Esophagus (tissue), 2 donors: ENCODE results near the gene INKA1. TPM values are rescaled to one million over a fixed set of nuclear protein-coding genes. Genes with fewer than 3 reads are reported as not detected.
"Not testable (repeated sequence)": the region's sequence is repeated elsewhere in the genome, so short reads cannot be mapped to it uniquely, and the experiment has no call there.

Experiments used
- H3K27ac ChIP-seq, 2 donors: one replicate each; pipeline ENCODE4 v1.5.1; 2013; ENCODE audit warnings: low read depth in 2 of 2, mild to moderate bottlenecking in 2 of 2, inconsistent platforms in 1 of 2, low read length in 1 of 2, moderate library complexity in 1 of 2
- H3K27me3 ChIP-seq, 2 donors: one replicate each; pipeline ENCODE4 v1.6.1; 2013; ENCODE audit warnings: low read length in 2 of 2, control low read depth in 1 of 2, mild to moderate bottlenecking in 1 of 2; ENCODE audit not compliant: insufficient read depth in 2 of 2, control insufficient read depth in 1 of 2
- H3K36me3 ChIP-seq, 2 donors: one replicate each; pipeline ENCODE4 v1.6.1; 2013; ENCODE audit warnings: low read length in 1 of 2; ENCODE audit not compliant: control insufficient read depth in 2 of 2, insufficient read depth in 2 of 2
- H3K4me1 ChIP-seq, 2 donors: one replicate each; pipeline ENCODE4 v1.6.1; 2013; ENCODE audit warnings: low read length in 1 of 2; ENCODE audit not compliant: control insufficient read depth in 2 of 2, insufficient read depth in 2 of 2
- H3K4me3 ChIP-seq, 2 donors: one replicate each; pipeline ENCODE4 v1.5.1; 2013; ENCODE audit warnings: low read length in 2 of 2, mild to moderate bottlenecking in 2 of 2, low read depth in 1 of 2, moderate library complexity in 1 of 2
- H3K9me3 ChIP-seq, 2 donors: one replicate each; pipeline ENCODE4 v1.6.1; 2013; ENCODE audit warnings: mild to moderate bottlenecking in 2 of 2, low read depth in 1 of 2, low read length in 1 of 2, moderate library complexity in 1 of 2; ENCODE audit not compliant: control insufficient read depth in 2 of 2, insufficient read depth in 1 of 2
- WGBS, 2 donors: extraction: QIAGEN DNeasy Blood & Tissue Kit; methylation state at CpG; one replicate each; pipeline ENCODE4 v1.1.7; 2013; 5-methylcytosine and 5-hydroxymethylcytosine counted together
- polyA plus RNA-seq, 2 donors: library from polyadenylated mRNA; stranded (reverse); fragments of 200-250 nt; gene quantifications; one replicate each; pipeline ENCODE4 v1.2.3, GENCODE V29; 2013
- donor health status: healthy with polysubstance abuse.
- donor health status: Bipolar disorder and iron deficiency.

INKA1 gene
- polyA plus RNA-seq, 2 donors: 26.3 to 28.4 TPM

DNA sequence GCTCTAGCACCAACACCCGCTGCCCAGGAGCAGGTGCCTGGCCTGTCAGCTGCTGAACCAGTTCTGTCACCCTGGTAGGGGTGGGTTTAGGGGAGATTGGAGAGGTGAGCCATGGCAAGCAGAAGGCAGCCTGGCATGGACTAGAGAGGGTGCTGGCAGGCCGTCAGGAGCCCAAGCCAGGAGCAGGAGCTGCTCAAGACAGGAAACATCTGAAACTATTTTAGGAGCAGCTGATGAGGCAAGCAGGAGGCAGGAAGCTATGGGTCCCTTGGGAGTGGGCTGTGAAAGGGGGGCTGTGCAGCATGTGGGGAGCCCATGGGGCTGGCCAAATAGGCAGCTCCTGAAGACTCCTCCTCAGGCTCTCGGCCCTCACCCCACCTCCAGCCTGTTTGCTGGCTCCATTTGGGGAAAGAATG lies 2.3 kb downstream of the INKA1 start:
- H3K27me3 ChIP-seq: no peaks in the 10 kb centered on the region
- peaks cover 7 to 17% of the 10 kb centered on the region in 2 donors for H3K36me3 ChIP-seq
- WGBS, 2 donors: 26 to 49% methylated on average over 3 of the region's 3 CpGs
- H3K9me3 ChIP-seq: no peaks in the 10 kb centered on the region
- H3K4me3 ChIP-seq: no peak overlapping the region
- peaks cover 12 to 42% of the 10 kb centered on the region in 2 donors for H3K4me1 ChIP-seq
- peak overlapping the region; percentile 94 to 97 for H3K27ac ChIP-seq

DNA sequence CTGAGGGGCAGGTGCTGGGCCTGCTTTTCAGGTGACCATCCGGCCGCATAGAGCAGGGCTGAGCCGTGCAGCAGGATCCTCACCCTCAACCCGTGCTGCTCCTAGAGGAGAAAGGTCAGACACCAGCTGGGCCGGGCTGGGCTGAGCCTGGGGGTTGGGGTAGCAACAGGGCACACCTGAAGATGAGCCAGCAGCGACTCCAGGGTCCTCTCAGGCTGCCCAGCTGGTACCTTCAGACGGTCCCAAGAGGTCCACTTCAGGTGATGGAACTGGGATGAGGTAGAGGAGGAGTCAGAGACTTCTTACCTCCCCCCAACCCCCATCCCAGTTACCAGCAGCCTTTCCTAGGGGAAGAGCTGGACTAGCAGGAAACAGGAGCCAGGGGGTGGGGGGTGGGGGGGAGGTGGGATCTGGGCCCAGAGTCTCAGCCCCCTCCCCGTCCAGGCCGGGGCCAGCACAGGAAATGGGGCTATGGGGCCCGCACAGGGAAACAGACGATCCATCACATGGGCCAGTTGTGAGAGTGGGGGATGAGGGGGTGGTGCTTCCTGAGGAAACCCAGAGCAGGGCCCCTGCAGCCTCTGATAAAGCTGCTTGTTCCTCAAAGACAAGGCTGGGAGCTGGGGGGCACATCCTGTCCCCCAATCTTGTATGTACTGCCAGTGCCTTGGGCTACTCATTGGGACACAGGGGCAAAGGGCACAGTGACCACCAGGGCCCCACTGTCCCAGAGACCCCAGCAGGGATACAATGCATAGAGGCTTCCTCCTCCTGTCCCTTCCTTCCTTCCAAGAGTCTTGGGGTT lies 3.0 kb downstream of the INKA1 start:
- WGBS, 2 donors: 40 to 44% methylated on average over 11 of the region's 11 CpGs
- H3K9me3 ChIP-seq: no peaks in the 10 kb centered on the region
- H3K4me3 ChIP-seq: no peak overlapping the region
- peak overlapping the region; percentile 94 to 97 for H3K27ac ChIP-seq
- no peaks in the 10 kb centered on the region for H3K27me3 ChIP-seq
- H3K4me1 ChIP-seq: peaks cover 12 to 42% of the 10 kb centered on the region in 2 donors
- peaks cover 15 to 20% of the 10 kb centered on the region in 2 donors for H3K36me3 ChIP-seq

DNA sequence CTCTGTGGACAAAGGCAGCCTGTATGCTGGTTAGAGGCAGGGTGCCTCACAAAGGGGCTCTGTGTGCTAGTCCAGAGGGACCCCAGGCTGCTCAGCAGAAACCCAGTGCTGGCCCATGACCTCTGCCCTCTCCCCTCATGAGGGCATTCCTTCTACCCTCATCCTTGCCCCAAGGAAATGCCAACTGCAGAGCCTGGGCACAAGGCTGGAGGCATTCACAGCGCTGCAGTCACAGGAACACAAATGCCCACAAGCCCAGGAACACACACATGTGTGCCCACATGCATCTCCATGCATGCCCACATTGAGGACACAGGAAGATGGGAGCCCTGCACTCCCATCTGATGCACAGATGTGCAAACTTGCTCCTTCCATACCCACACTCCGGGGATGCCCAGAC lies 3.8 kb downstream of the INKA1 start:
- H3K36me3 ChIP-seq: peaks cover 15 to 28% of the 10 kb centered on the region in 2 donors
- peaks cover 12 to 42% of the 10 kb centered on the region in 2 donors for H3K4me1 ChIP-seq
- no peak overlapping the region for H3K4me3 ChIP-seq
- H3K27ac ChIP-seq: peak overlapping the region; percentile 11 to 53
- no peaks in the 10 kb centered on the region for H3K9me3 ChIP-seq
- WGBS, 2 donors: 62 to 79% methylated on average over 2 of the region's 2 CpGs
- no peaks in the 10 kb centered on the region for H3K27me3 ChIP-seq

GRCh38 chr3:49807431-49808114 lies 4.5 kb downstream of the INKA1 start:
- H3K4me3 ChIP-seq: no peak overlapping the region
- H3K27ac ChIP-seq: peak overlapping the region; percentile 23 to 53
- peaks cover 15 to 29% of the 10 kb centered on the region in 2 donors for H3K36me3 ChIP-seq
- 50 to 65% methylated on average over 13 of the region's 13 CpGs for WGBS, 2 donors
- no peaks in the 10 kb centered on the region for H3K9me3 ChIP-seq
- H3K4me1 ChIP-seq: peaks cover 14 to 46% of the 10 kb centered on the region in 2 donors
- H3K27me3 ChIP-seq: no peaks in the 10 kb centered on the region

DNA sequence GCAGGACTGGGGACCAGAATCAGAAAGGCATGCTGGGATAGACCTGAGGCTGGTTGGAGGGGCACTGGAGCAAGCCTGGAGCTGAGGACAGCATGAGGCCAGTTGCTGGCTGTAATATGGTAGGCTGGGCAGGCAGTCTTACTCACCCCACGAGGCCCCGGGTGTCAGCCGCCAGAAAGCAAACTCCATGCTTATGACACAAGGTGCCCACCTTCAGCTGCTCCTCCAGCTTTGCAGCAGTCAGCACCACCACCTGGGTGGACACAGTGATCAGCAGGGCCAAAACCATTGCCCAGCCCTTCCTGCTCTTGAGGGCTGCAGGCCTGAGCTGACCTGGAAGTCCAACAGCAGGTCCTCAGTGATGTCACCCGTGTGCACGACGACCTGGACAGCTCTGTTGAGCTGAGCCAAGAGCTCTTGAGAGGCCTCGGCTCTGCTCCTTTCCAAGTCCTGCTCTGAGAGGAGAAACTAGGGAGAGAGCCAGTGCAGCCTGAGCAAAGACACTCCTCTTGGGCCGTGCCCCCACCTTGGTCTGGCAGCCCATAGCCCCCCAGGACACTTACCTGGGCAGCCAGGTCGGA lies 9.9 kb downstream of the INKA1 start:
- Histone ChIP-seq H3K36me3 (peaks cover 15 to 25% of the 10 kb centered on the region in 2 donors), H3K4me3 (peak overlapping the region; percentile 43 to 67)
- 26 to 37% methylated on average over 9 of the region's 9 CpGs for WGBS, 2 donors

DNA sequence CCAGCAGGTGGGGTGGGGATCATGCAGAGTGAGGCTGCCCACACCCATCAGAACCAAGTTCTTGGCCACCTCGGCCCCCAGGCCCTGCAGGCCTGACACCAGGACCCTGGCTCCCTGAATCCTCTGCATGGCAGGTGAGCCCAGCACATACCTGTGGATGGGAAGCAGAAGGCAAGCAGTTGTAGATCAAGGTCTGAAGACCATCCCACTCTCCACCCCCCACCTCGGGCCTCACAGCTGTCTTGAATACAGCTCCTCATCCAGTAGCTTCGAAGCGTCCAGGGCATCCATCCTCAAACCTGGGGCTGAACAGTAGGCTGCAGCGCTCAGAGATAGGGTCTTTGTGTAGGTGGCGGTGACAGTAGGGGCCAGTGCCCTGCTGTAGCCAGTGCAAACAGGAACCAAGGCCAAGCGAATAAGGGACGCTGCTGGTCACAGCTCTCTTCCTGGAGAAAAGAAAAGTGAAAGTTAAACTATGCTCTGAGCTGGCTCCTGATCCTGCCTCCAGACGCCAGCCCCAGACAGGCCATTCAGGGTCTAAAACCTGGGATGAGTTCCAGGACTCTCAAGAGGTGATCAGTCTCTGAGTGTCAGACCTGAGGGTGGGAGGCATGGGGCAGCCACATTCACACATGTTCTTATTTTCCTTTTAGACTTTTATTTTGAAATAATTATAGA lies 10.6 kb downstream of the INKA1 start, which contains the start of gene UBA7:
Gene UBA7, minus strand, starts transcription at position 457 of the 678 bp plus-strand sequence. Its CDS starts 166 bp downstream, at position 291.
- Histone ChIP-seq H3K4me3 (peak within 1 kb of the TSS; percentile 43 to 67), H3K4me1 (peaks cover 11 to 15% of the 10 kb centered on the region in 2 donors), H3K36me3 (peaks cover 15 to 25% of the 10 kb centered on the region in 2 donors), H3K9me3 (no peaks in the 10 kb centered on the region), H3K27ac (peak within 1 kb of the TSS; percentile 50 to 86), H3K27me3 (no peaks in the 10 kb centered on the region)
- WGBS, 2 donors: 5 to 8% methylated on average over 9 of the region's 9 CpGs

More for the DNA sequence above, 9.9 kb downstream of the INKA1 start:
- Histone ChIP-seq H3K27ac (peak overlapping the region; percentile 50 to 86), H3K4me1 (peaks cover 11 to 15% of the 10 kb centered on the region in 2 donors), H3K9me3 (no peaks in the 10 kb centered on the region), H3K27me3 (no peaks in the 10 kb centered on the region)

DNA sequence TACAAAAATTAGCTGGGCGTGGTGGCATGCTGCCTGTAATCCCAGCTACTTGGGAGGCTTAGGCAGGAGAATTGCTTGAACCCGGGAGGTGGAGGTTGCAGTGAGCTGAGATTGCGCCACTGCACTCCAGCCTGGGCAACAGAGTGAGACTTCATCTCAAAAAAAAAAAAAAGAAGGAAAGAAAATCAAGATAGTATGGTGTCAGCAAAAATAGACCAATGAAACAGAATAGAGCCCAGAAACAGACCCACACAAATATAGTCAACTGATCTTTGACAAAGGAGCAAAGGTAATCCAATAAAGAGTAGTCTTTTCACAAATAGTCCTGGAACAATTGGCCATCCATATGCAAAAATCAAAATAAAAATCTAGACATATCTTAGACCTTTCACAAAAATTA lies 20.1 kb downstream of the INKA1 start:
- not testable (repeated sequence) for H3K27ac ChIP-seq, H3K36me3 ChIP-seq, H3K9me3 ChIP-seq, H3K4me1 ChIP-seq, H3K4me3 ChIP-seq, H3K27me3 ChIP-seq
- WGBS, 2 donors: 79 to 96% methylated on average over 3 of the region's 3 CpGs

GRCh38 chr3:49826016-49826415 lies 23.0 kb downstream of the INKA1 start:
- 71 to 85% methylated on average over 6 of the region's 6 CpGs for WGBS, 2 donors
- no peak overlapping the region for H3K4me3 ChIP-seq
- no peaks in the 10 kb centered on the region for H3K27me3 ChIP-seq
- H3K36me3 ChIP-seq: peaks cover 0 to 9% of the 10 kb centered on the region in 2 donors
- H3K27ac ChIP-seq: no peak overlapping the region
- H3K9me3 ChIP-seq: no peaks in the 10 kb centered on the region
- H3K4me1 ChIP-seq: peaks cover 0 to 4% of the 10 kb centered on the region in 2 donors

- H3K4me3 ChIP-seq: no peak overlapping the region
- no peak overlapping the region for H3K27ac ChIP-seq
- peaks cover 0 to 4% of the 10 kb centered on the region in 2 donors for H3K4me1 ChIP-seq
- H3K36me3 ChIP-seq: peaks cover 0 to 9% of the 10 kb centered on the region in 2 donors
- H3K9me3 ChIP-seq: no peaks in the 10 kb centered on the region
- H3K27me3 ChIP-seq: no peaks in the 10 kb centered on the region
- 65 to 83% methylated on average over 3 of the region's 3 CpGs for WGBS, 2 donors
Measured at GRCh38 chr3:49831341-49831740, 28.3 kb downstream of the INKA1 start.
